ENCODE measurements around the gene AP1B1.

Gene AP1B1

GRCh38 chr22:29335656-29336055 lies 52.7 kb downstream of the AP1B1 start:
- Histone ChIP-seq H3K36me3 (ENCODE audit: low read depth) (peaks cover 45% of the 10 kb centered on the region), H3K4me3 (ENCODE audit: severe bottlenecking) (no peak overlapping the region), H3K27ac (ENCODE audit: poor library complexity, severe bottlenecking) (no peak overlapping the region), H3K4me1 (ENCODE audit: insufficient read depth, poor library complexity, severe bottlenecking) (peaks cover 7% of the 10 kb centered on the region), H3K9me3 (ENCODE audit: severe bottlenecking) (no peaks in the 10 kb centered on the region), H3K27me3 (ENCODE audit: insufficient read depth, poor library complexity, severe bottlenecking) (no peaks in the 10 kb centered on the region)
- ATAC-seq (ENCODE audit: low read depth) (no peak), DNase-seq (ENCODE audit: low spot score) (no peak)
- TF ChIP-seq CTCF (IDR thresholded peaks at IDR 0.05; ENCODE audit: poor library complexity, severe bottlenecking), result no peak

DNA sequence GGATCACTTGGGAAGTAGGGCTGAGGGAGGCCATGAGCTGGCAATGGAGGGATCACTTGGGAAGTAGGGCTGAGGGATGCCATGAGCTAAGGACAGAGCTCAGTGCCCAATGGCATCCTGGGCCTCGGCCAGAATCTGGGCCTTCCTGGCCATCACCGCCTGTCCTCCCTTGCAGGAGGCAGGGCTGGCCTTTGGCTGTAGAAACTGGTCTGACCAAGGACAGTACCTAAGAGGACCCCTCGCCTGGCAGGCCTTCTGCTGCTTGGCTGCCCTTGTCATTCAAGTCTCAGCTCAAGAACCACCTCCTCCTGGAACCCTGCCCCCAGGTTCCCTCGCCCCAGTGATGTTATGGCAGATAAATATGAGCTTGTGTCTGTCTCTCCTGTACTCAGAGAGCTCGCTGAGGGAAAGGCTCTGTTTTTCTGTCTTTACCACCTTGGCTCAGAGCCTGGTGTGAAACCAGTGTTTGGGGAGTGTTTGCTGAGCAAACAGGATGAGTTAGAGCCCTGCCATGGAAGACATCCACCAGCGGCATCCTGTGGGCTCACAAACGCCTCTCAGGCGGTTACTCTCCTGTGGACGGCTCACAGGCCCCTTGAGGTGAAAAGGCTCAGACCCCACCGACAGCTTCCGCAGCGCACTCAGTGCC lies 53.5 kb downstream of the AP1B1 start:
- Histone ChIP-seq H3K9me3 (ENCODE audit: severe bottlenecking) (no peaks in the 10 kb centered on the region), H3K27ac (ENCODE audit: poor library complexity, severe bottlenecking) (no peak overlapping the region), H3K4me3 (ENCODE audit: severe bottlenecking) (no peak overlapping the region), H3K27me3 (ENCODE audit: insufficient read depth, poor library complexity, severe bottlenecking) (no peaks in the 10 kb centered on the region), H3K36me3 (ENCODE audit: low read depth) (peaks cover 38% of the 10 kb centered on the region), H3K4me1 (ENCODE audit: insufficient read depth, poor library complexity, severe bottlenecking) (peaks cover 3% of the 10 kb centered on the region)
- TF ChIP-seq CTCF (IDR thresholded peaks at IDR 0.05; ENCODE audit: poor library complexity, severe bottlenecking), result no peak
- ATAC-seq (ENCODE audit: low read depth) (no peak), DNase-seq (ENCODE audit: low spot score) (no peak)

GRCh38 chr22:29334148-29334547 lies 54.2 kb downstream of the AP1B1 start:
- Histone ChIP-seq H3K27me3 (ENCODE audit: insufficient read depth, poor library complexity, severe bottlenecking) (no peaks in the 10 kb centered on the region), H3K4me3 (ENCODE audit: severe bottlenecking) (no peak overlapping the region), H3K9me3 (ENCODE audit: severe bottlenecking) (no peaks in the 10 kb centered on the region), H3K4me1 (ENCODE audit: insufficient read depth, poor library complexity, severe bottlenecking) (no peaks in the 10 kb centered on the region), H3K36me3 (ENCODE audit: low read depth) (peaks cover 33% of the 10 kb centered on the region), H3K27ac (ENCODE audit: poor library complexity, severe bottlenecking) (no peak overlapping the region)
- no peak for ATAC-seq (ENCODE audit: low read depth)
- DNase-seq (ENCODE audit: low spot score), result no peak
- TF ChIP-seq CTCF (IDR thresholded peaks at IDR 0.05; ENCODE audit: poor library complexity, severe bottlenecking), result no peak

DNA sequence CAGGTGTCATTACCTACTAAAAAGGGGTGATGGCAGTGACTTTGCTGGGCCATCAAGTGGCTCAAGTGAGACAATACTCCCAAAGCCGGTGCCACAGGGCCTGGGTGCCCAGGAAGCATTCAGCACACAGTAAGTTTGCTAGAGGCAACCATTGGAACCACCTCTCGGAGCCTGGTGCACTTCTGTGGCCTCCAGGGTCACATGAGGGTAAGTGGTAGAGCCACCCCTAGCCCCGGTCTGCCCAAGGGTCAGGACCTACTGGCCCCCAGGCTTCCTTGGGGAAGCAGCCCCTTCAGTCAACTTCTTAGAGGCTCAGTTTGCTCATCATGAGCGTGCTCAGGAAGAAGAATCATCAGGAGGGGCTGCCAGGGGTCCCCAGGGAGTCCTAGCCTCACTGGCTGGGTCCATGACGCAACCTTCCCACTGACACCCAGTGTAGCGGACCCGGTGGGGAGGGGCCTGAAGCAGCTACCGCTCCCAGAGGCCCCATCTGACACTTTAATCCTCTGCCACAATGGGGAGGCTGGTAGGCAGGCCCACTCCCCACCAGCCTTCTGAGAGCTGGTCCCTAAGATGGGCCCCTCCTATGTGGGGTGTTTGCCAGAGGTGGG lies 55.4 kb downstream of the AP1B1 start:
- ATAC-seq (ENCODE audit: low read depth) (no peak), DNase-seq (ENCODE audit: low spot score) (no peak)
- Histone ChIP-seq H3K36me3 (ENCODE audit: low read depth) (peaks cover 21% of the 10 kb centered on the region), H3K9me3 (ENCODE audit: severe bottlenecking) (no peaks in the 10 kb centered on the region), H3K4me1 (ENCODE audit: insufficient read depth, poor library complexity, severe bottlenecking) (no peaks in the 10 kb centered on the region), H3K27me3 (ENCODE audit: insufficient read depth, poor library complexity, severe bottlenecking) (no peaks in the 10 kb centered on the region), H3K27ac (ENCODE audit: poor library complexity, severe bottlenecking) (no peak overlapping the region), H3K4me3 (ENCODE audit: severe bottlenecking) (no peak overlapping the region)
- TF ChIP-seq CTCF (IDR thresholded peaks at IDR 0.05; ENCODE audit: poor library complexity, severe bottlenecking), result no peak

DNA sequence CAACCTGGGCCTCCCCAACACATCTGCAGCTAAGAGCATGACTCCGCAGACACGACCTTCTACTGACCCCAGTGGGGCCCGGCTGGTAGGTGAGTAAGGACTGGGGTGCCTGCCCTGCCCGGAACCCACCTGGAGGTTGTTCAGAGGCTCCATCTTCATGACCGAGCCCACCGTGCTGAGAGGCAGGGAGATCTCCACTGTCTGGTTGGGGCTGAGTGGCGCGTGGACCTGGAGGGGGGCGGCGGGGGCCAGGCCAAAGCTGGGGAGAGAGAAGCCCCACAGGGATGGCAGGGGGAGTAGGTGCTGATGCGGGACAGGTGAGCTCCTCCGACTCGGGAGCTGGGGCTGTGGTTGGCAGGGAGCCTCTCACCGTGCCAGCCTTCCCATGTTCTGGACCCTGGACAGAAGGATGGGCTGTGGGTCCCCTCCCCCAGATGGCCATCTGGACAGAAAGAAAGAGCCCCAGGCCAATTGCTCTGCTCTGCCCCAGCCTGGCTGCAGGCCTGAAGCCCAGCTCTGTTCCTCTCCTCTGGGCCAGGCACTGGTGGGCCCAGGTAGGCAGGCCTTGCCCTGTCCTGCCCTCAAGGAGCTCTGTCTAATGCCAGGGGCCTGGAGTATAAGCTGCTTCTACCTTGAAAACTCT lies 56.6 kb downstream of the AP1B1 start:
- no peaks in the 10 kb centered on the region for H3K27me3 ChIP-seq (ENCODE audit: insufficient read depth, poor library complexity, severe bottlenecking)
- no peak for DNase-seq (ENCODE audit: low spot score)
- H3K36me3 ChIP-seq (ENCODE audit: low read depth), result peaks cover 18% of the 10 kb centered on the region; the same call in 1 of the 2 replicates
- TF ChIP-seq CTCF (IDR thresholded peaks at IDR 0.05; ENCODE audit: poor library complexity, severe bottlenecking), result no peak
- H3K4me1 ChIP-seq (ENCODE audit: insufficient read depth, poor library complexity, severe bottlenecking), result no peaks in the 10 kb centered on the region
- H3K9me3 ChIP-seq (ENCODE audit: severe bottlenecking), result no peaks in the 10 kb centered on the region
- no peak overlapping the region for H3K27ac ChIP-seq (ENCODE audit: poor library complexity, severe bottlenecking)
- no peak for ATAC-seq (ENCODE audit: low read depth)
- no peak overlapping the region for H3K4me3 ChIP-seq (ENCODE audit: severe bottlenecking)
